ENCODE data around the gene GYS1.
"Not testable (repeated sequence)": the region's sequence is repeated elsewhere in the genome, so short reads cannot be mapped to it uniquely, and the experiment has no call there.

DNA sequence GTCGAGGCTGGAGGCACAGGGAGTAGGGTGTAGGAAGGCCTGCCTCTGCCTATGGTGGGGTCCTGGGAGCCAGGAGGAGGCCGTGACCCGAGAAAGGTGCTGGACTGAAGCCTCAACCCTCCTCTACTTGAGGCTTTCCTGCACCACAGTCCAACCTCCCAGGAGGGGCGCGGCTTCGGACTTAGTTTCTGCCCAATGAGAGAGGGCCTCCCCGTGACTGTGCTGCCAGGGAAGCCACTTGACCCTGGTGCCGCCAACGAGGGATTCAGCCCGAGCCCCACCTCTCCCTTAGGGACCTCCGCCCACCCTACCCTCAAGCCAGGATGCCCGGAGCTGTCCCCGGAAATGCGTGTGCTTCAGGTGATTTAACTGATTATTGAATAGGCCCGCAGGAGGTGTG, 31.1 kb upstream of the GYS1 start, which contains the start of gene CGB3:
- TF ChIP-seq CEBPB (IDR thresholded peaks at IDR 0.05; ENCODE audit: low read depth, low read length); EZH2 (IDR thresholded peaks at IDR 0.05; ENCODE audit: low read depth, low read length, severe bottlenecking); EP300 (IDR thresholded peaks at IDR 0.05; ENCODE audit: borderline replicate concordance in 1 of 2, low read depth in 2 of 2, low read length in 2 of 2); POLR2A (IDR thresholded peaks at IDR 0.05; ENCODE audit: control extremely low read depth in 1 of 2, low read depth in 2 of 2, low read length in 2 of 2); YY1 (IDR thresholded peaks at IDR 0.05; ENCODE audit: low read depth, low read length); TCF12 (IDR thresholded peaks at IDR 0.05; ENCODE audit: low read depth, low read length); SIN3A (conservative IDR thresholded peaks at IDR 0.05 in 1 of 2, IDR thresholded peaks at IDR 0.05 in 1 of 2; ENCODE audit: low read depth in 1 of 2, low read length in 2 of 2); TBP (IDR thresholded peaks at IDR 0.05; ENCODE audit: low read depth, low read length): not testable (repeated sequence)
- TF ChIP-seq, protein P1, sequence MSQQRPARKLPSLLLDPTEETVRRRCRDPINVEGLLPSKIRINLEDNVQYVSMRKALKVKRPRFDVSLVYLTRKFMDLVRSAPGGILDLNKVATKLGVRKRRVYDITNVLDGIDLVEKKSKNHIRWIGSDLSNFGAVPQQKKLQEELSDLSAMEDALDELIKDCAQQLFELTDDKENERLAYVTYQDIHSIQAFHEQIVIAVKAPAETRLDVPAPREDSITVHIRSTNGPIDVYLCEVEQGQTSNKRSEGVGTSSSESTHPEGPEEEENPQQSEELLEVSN (IDR thresholded peaks at IDR 0.05) = not testable (repeated sequence)
- TF ChIP-seq, protein P2, sequence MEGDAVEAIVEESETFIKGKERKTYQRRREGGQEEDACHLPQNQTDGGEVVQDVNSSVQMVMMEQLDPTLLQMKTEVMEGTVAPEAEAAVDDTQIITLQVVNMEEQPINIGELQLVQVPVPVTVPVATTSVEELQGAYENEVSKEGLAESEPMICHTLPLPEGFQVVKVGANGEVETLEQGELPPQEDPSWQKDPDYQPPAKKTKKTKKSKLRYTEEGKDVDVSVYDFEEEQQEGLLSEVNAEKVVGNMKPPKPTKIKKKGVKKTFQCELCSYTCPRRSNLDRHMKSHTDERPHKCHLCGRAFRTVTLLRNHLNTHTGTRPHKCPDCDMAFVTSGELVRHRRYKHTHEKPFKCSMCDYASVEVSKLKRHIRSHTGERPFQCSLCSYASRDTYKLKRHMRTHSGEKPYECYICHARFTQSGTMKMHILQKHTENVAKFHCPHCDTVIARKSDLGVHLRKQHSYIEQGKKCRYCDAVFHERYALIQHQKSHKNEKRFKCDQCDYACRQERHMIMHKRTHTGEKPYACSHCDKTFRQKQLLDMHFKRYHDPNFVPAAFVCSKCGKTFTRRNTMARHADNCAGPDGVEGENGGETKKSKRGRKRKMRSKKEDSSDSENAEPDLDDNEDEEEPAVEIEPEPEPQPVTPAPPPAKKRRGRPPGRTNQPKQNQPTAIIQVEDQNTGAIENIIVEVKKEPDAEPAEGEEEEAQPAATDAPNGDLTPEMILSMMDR (IDR thresholded peaks at IDR 0.05; ENCODE audit: control extremely low read depth in 1 of 3, insufficient read depth in 1 of 3, low read depth in 1 of 3, low read length in 3 of 3) = not testable (repeated sequence)

All from H1 (cell line).